RPMI7951 (cell line): Measurements from ENCODE around the gene ABCB9. TPM values are rescaled to one million over a fixed set of nuclear protein-coding genes. Genes with fewer than 3 reads are reported as not detected.

Experiments
- DNase-seq: peaks from one replicate; pipeline ENCODE4 v3.0.0-alpha.2; 2012; ENCODE audit warnings: low read depth
- total RNA-seq: library from RNA; depleted of rRNA; stranded (reverse); fragments of >200 nt; shearing (Covaris generic); gene quantifications from 2 replicates; pipeline ENCODE4 v1.2.3, GENCODE V29; 2014

The ABCB9 gene
- total RNA-seq, 1 experiment from 2014 or later, result 7.0 TPM

DNA sequence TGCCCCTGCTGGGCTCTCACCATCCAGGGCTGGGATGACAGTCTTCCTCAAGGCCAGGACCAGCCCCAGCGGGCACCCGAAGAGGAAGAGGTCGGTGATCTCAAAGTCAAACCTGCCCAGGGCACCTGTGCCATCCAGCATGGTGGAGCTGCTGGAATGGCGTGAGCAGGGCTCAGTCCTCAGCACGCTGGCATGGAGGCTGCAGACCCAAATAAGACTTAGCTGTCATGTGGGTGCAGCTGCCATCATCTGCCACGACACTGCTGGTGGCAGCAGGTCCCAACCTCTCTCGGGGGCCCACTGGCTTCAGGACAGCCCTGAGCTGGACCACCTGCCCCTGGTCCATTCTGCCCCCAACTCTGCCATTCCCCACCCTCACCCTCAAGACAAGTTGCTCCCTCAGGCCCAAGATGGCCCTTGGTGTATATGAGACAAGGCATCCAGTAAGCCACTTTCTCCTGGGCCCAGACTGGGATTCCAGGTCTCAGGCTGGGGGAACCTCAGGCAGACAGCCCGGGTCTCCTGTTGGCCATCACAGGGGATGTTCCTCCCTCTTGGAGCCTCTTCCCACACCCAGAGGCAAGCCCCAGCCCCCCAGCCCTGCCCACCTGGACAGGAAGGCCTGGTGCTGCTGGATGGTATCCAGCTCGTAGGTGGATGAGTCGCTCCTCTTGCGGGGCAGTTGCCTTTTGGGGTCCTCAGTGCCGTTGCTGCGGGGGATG lies 28.7 kb upstream of the ABCB9 start:
- no peak for DNase-seq

GRCh38 chr12:122994140-122994675 lies 27.9 kb upstream of the ABCB9 start:
- no peak for DNase-seq

- DNase-seq, result no peak
Measured at GRCh38 chr12:122992386-122992785, 26.1 kb upstream of the ABCB9 start.

- DNase-seq, result no peak
Measured at GRCh38 chr12:122991623-122992275, 25.5 kb upstream of the ABCB9 start.

GRCh38 chr12:122990961-122991622 lies 24.8 kb upstream of the ABCB9 start:
- DNase-seq, result no peak

DNA sequence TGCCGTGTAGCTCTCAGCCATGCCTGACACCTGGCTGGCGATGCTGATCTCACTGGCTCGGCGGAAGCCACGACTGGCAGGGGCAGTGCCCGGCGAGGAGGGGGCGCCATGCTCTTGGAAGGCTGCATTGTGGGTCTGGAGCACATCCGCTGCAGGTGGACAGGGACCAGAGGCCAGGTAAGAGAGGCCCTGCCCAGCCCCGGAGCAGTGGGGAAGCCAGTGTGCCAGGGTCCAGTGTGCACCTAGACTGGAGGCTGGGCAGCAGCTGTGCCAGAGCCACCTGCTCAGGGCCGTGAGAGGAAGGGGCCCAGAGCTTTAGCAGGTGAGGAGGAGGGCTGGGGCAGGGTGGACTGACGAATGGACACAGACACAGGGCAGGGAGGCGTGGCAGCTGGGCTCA lies 24.3 kb upstream of the ABCB9 start:
- DNase-seq, result no peak

DNA sequence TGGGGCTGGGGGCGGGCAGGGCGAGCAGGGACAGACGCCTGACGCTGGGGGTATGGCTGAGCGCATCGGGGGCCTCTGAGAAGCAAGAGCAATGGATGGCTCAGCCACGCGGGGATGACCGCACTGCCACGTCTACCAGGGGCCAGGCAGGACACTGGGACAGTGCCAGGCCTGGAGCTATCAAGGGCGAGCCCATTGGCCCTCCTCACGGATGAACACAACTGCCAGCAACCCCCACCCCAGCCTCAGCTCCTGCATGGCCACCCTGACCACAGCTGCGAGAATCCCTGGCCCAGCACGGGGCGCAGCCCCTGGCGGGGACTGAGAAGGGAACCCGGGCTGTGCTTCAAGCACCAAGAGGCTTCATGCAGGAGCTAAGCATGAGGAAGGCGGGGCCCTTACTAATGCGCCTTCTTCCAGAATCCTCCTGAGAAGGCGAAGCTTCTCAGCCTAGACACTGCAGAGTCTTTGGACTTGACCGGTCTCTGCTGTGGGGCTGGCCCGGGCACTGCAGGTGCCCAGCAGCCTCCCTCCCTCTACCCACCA lies 23.7 kb upstream of the ABCB9 start:
- no peak for DNase-seq

GRCh38 chr12:122989225-122989839 lies 23.1 kb upstream of the ABCB9 start:
- no peak for DNase-seq

- no peak for DNase-seq
Measured at GRCh38 chr12:122988612-122989212, 22.4 kb upstream of the ABCB9 start.

DNA sequence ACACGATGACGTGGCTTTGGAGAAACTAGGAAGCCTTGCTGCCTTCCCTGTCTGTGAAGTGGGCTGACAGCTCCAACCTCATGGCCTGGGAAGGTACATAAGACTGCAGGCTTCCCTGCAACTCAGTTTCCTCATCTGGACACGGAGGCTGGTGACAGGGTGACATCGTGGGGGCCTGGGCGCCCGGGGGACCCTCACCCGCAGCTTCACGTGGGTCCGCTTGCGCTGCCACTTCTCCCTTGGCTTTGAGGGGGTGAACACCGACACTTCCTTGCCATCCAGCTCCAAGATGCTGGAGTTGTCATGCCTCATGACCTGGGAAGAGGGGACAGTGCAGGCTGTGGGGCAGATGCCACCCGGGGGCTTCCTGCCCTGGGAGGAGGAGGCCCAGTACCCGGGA lies 21.8 kb upstream of the ABCB9 start:
- DNase-seq, result no peak

DNA sequence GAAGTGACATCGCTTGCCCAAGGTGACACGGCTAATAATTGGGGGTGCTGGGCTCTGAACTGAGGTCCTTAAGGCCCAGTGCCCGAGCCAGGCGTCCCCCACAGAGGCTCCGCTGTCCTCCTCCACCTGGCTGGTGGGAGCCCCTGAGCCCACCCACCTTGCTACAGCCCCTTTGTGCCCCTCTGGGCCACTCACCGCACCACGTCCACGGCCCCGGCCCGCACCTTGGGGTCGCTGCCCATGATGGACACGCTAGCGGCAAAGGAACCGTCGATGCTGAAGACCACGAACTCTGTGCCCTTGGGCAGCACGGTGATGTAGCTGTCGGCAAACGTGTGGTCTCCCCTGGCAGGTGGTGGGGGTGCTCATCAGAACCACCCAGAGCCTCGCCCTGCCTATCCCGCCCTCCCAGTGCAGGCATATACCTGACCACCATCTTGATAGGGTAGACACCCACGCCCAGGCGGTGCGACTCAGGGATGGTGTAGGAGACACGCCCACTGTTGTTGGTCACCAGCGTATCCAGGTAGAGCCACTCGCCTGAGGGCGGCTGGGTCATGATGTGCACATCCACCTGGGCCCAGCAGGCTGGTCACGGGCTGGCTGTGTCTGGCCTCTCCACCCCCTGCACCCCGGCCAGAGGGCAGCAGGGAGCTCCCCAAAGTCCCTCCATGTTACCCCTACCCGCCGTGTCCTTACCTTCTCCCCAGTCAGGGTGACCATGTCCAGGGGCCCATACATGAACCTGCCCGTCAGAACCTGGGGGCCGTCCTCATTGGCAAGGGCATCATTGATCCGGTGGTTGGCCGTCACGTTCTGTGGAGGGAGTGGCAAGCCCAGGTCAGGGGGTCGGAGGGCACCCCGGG lies 21.1 kb upstream of the ABCB9 start:
- no peak for DNase-seq

DNA sequence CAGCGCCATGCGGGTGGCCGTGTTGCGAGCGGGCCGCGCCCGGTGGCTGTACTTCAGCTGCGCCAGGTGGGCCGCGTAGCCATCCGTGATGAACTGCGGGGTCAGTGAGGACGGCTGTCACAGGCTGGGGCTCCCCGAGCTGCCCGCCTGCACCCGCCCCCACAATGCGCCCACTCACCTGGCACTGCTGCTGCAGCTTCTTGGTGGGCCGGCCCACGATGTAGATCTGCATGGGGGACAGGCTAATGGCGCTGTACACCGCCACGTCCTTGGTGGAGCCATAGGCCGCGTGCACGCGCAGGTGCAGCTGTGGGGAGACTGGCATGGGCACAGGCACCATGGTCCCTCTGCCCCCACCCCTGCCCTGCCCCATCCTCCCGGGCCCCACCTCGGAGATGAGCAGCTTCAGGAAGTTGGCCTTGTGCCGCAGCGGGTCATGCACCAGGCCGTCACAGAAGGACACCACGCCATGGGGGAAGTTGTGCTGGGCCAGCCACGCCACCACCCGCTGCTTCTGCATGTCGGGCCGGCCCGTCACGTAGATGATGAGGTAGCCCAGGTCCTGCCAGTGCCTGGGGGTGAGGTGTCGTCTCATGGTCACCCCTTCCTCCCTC lies 20.1 kb upstream of the ABCB9 start:
- no peak for DNase-seq

GRCh38 chr12:122985338-122986257 lies 19.3 kb upstream of the ABCB9 start:
- no peak for DNase-seq

DNA sequence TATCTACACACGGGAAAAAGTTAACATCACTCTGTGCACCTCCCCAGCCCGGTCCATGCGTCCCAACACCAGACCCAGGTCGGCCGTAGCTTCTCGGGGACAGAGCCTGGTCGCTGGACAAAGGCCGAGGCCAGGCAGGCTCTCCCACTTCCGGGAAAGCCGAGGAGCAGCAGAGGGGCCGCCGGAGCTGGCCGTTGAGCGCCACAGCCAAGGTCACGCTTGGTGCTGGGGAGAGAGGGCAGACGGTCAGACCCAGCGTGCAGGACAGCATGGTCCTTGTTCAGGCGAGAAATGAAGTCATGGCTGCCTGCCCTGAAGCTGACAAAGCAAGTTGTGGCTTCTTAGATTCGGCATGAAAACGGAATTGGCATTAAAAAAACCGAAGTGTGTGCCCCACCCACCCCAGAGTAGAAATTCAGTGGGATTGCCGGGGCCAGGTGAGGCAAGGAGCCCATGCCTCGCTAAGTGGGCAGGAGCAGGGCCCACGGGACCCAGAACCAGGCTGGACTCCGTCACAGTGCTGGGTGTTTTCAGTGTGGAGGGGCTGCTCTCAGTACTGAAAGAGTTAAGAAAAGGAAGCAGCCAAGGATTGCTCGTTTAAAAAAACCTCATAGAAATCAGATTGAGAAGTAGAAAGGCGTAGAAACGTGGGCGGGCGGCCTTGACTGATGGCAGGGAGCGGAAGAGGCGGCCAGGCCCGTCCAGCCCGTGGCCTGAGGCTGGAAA lies 18.5 kb upstream of the ABCB9 start:
- no peak for DNase-seq

- DNase-seq, result no peak
Measured at GRCh38 chr12:122983789-122984515, 17.7 kb upstream of the ABCB9 start.

- DNase-seq, result no peak
Measured at GRCh38 chr12:122982963-122983788, 16.9 kb upstream of the ABCB9 start.

- no peak for DNase-seq
Measured at GRCh38 chr12:122982477-122982815, 16.2 kb upstream of the ABCB9 start.
